ENCODE results near the gene MRPS34.

MRPS34 gene

DNA sequence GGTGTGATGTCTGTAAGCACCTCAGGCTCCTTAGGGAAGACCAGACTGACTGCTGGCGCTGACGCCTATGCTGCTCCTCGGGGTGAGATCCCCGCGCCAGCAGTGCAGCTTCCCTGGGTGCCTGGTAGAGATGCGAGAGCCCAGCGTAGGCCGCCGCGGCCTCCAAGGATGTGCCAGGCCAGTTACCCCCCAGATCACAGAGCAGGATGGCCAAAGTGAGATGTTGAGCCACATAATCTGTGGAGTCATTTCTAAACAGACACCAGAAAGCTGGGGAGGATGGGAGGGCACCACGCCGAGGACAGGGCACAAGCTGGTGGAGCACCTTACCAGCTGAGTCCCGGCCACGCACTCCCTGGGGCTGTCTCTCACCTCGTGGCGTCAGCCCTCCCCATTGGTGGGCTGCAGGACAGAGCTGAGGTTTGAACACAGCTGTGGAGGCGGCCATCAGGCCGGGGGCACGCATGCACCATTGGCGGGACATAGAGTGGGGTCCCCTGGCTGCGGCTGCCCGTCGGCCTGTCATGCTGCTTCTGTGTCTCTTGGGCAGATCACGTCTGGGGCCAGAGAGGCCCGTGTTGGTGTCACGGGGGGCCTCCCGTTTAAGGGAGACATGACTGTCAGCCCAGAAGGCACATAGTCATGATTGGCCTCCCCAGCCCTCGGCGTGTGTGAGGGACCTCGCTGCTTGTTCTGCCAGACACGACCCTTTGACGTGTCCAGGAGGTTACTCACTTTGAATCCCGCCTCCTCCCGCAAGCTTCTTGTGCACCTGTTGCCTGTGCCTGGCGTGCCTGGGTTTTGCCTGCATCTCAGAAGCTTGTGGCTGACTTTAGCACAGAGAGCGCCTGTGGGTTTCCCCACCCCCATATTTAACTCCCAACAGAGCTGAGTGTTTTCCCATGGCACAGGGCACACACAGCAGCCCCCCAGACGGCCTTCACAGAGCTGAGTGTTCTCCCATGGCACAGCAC is 45.0 kb downstream of the MRPS34 start:
- DNase-seq (ENCODE audit: low spot score), result no peak

DNA sequence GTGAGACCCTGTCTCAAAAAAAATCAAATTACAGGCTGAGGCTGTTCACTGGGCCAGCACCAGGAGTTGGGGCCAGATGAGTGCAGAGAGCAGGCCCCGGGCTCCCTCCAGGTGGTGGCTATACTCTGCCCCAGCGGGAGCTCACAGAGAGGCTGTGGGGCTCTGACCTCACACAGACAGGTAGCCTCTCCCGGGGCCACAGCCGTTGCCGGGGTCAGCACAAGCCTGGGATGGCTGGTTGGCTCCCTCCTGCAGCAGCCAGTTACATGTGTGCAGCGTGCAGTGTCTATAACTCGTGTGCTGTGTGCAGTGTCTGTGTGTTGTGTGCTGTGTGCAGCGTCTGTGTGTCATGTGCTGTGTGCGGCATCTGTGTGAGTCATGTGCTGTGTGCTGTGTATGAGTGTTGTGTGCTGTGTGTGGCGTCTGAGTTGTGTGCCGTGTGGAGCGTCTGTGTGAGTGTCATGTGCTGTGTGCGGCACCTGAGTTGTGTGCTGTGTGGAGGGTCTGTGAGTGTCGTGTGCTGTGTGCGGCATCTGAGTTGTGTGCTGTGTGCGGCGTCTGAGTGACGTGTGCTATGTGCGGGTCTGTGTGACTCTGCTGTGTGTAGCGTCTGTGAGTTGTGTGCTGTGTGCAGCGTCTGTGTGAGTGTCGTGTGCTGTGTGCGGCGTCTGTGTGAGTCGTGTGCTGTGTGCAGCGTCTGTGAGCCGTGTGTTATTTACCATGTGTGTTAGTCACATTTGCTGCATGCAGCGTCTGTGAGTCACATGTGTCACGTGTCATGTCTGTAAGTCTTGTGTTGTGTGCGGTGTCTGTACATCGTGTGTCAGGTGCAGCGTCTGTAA is 46.1 kb downstream of the MRPS34 start:
- DNase-seq (ENCODE audit: low spot score), result no peak

DNA sequence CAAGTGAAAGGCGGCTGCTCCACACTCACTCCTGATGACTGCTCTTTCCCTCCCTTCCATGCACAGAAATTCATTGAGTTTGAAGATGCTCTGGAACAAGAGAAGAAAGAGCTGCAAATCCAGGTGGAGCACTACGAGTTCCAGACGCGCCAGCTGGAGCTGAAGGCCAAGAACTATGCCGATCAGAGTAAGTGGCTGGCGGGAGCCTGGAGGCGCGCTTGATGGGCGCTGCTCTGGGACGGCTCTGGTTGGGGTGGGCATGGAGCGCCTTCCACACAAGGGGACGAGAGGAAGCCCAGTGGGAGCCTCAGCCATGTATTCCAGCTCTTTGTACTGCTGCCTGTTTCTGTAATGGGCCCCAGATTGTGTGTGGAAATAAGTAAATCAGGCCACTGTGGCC is 48.4 kb downstream of the MRPS34 start:
- no peak for DNase-seq (ENCODE audit: low spot score)

DNA sequence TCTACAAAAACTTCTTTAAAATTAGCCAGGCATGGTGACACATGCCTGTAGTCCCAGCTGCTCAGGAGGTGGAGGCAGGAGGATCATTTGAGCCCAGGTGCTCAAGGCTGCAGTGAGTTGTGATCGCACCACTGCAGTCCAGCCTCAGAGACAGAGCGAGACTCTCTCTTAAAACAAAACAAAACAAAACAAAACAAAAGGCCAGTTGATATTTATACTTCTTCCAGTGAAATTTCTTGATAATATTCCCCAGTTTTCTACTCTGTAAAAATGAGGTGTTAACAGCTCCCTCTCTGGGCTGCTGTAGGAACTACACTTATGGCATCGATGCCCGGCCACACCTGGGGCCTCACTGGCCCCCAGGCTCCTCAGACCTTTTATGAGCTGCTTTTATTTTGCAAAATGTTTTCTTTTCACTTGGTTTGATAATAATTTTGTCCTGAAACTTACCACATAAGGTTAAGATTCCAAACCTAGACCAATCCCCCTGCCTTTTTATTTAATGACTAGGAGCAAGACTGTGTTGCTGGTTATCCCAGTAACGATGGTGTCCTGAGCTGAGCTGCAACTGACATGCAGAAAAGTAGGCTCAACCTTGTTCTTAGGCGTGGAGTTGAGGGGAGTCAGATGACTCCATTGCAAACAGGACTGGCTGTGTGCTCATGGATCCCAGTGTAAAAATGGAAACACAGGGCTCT is 49.3 kb downstream of the MRPS34 start:
- DNase-seq (ENCODE audit: low spot score), result peak; percentile 15

Measured in COLO829 (cell line).